GM19023 (cell line): ENCODE data around the gene RNF144A.

Source experiments
- ATAC-seq: cut with Tn5 transposase; IDR thresholded peaks from one replicate; pipeline ENCODE4 v1.9.1; 2021; ENCODE audit warnings: mild to moderate bottlenecking, moderate library complexity; ENCODE audit not compliant: unreplicated experiment

RNF144A gene

DNA sequence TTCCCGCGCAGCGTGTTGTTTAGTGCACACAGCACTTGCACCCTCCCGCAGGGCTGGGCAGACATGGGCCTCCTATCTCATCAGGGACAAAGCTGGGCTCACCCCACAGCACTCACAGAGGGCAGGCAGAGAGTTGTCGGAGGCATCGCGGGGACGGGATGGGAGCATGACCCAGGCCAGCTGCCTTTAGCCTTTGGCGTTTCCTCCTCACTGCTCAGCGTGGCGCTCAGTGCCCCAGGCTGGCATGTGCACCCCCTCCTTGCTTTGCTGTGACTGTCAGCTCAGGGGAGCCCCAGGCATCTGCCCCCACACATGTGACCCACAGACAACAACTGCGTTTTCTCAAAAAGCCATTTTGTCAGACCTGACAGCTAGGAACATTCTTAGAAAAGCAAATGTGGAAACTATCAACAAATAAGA is 101.1 kb downstream of the RNF144A start:
- no peak for ATAC-seq

DNA sequence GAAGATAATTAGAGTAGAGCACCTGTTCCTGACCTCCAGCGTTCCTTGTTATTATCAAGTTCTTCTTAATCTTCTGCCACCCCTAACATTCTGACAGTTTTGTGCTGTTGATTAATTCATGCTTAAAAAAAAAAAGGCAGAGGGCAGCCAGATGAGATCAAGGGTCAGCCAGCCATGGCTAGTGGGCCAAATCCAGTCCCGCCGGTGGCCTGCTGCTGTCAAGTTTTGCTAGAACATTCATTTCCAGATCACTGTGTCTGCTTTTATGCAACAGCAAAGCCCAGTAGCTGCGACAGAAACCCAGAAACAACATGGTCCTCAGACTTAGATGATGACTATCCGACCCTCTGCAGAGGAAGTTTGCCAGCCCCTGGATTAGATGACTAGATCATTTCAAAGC is 101.6 kb downstream of the RNF144A start:
- ATAC-seq: no peak

DNA sequence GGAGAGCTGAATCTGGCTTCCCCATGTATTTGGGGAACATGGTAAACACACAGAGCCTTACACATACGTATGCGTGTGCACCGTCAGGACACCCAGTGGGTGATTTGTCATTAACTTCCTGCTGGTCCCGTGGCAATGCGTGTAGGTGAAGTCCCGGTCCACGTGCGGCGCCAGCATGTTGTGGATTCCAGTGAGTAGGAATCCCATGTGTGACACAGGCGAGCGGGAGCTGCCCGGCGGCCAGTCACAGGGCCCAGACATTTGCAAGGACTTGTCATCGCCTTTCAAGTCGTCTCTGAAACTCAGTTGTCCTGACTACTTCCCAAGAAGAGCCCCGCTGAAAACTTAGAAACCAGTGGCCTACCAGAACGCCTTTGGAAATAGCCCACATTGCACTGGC is 102.0 kb downstream of the RNF144A start:
- no peak for ATAC-seq

DNA sequence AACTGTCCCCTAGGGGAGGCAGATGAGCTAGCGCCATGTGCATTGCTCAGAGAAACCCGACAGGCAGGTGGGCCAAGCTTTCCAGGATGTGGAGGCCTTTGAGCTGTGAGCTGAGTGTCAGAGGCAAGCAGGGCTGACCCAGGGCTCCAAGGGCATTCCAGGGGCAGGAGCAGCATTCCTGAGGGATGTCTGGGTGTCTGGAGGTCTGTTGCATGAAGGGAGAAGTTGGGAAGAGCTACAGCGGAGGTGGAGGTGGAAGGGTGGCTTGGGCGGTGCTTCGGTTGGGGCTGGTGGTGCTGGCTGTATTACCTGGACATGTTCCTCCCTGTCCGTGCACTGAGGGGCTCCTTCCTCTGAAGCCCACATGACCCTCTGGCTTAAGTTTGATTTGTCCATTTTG is 102.8 kb downstream of the RNF144A start:
- no peak for ATAC-seq

DNA sequence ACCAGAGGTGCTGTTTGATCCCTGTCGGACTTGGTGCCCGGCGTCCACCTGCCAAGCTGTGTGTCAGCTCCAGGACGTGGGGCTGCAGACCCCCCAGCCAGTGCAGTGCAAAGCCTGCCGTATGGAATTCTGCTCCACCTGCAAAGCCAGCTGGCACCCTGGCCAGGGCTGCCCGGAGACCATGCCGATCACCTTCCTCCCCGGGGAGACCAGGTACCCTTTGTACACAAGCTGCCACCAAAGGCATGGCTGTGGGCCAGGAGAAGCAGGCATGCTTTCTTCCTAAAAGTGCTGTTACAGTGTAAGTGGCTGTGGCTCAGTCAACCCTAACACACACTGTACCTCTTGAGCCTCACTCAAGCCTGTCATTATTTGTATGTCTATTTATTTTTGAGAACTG is 103.3 kb downstream of the RNF144A start:
- ATAC-seq: no peak

DNA sequence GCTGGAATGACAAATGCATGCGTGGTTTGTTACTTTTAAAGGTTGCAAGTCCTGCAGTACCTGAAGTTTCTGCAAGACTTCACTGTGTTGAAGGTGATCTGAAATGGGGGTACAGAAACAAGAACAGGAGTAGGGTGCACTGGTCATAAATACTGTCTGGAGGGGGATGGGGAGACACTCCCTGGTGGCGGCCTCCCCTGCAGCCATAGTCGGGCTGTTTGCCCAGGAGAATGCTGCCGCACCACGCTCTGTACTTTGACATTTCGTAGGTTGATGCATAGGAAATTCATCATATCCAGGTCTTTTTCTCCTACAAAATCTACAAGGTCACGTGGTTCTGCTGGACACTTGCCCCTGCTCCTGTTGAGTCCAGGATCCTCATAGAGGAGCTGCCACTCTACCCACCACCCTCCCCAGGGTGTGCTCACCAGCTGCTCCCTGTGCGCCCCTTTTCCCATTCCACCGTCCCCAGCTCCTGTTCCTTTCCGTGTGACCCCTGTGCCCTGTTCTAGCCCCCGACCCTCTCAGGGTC is 103.8 kb downstream of the RNF144A start:
- no peak for ATAC-seq

DNA sequence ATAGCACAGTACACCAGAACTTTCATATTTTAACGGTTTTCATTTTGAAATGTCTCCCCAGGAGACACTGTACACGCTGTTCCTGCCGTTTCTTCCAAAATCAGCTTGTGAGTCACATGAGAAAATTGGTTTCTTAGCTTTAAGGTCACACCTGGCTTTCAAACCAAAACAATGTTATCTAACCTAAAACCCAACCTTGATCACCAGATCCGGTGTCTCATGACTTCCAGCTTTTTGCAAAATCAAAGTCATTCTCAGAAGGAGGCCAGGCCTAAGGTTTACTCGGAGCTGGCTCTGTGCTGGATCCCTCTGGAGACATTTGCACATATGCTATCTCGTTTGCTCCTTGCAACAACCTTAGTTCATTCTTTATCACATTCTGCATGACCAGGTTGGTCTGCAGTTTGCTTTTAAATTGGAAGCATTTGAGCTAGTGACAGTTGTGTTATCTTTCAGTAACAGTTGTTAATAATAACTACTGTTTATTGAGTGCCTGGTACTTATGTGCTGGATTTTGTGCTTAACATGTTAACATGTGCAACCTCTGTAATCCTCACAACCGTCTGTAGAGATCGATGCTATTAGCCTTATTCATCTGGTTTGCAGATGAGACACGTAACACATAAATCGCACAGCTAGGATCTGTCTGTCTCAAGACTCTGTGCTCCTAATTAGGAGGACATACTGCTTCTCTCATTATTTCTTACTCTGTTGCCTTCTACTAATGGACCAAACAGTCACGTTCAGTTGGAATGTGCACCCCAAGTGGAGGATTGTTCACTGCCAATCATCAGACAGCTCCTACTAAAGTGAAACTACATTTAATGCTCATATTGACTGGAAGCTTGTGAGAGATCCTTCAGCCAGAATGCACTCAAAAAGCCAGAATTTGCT is 105.5 kb downstream of the RNF144A start:
- ATAC-seq: no peak

DNA sequence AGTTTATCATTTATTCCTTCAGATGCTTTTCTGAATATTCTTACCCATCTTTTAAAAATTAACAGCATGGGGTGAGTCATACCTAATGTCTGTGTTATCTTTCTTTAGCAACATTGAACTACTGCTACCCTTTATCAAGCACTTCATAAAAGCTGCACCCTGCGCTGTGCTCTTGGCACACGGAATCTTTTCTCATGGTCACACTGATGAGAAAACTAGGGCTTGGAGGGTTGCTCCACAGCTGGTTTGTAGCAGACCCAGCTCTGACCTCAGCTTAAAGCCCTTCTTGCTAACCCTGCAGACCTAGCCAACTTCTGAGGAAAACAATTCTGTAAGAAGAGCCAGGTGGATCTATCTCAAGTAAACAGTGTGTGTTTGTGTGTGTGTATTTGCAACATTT is 106.3 kb downstream of the RNF144A start:
- ATAC-seq: no peak

DNA sequence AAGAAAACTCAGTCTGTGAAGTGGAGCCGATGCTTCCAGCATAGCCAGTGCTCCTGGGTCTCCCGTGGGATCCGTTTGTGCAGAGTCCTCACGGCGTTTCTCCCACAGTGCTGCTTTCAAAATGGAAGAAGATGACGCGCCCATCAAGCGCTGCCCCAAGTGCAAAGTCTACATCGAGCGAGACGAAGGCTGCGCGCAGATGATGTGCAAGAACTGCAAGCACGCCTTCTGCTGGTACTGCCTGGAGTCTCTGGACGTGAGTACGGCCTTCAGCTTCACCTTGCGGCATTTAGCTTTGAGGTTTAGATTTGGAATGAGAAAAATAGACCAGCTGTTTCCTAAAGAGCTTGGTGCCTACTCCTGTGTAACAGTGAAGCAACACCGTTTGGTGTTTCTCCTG is 107.0 kb downstream of the RNF144A start:
- ATAC-seq: no peak

DNA sequence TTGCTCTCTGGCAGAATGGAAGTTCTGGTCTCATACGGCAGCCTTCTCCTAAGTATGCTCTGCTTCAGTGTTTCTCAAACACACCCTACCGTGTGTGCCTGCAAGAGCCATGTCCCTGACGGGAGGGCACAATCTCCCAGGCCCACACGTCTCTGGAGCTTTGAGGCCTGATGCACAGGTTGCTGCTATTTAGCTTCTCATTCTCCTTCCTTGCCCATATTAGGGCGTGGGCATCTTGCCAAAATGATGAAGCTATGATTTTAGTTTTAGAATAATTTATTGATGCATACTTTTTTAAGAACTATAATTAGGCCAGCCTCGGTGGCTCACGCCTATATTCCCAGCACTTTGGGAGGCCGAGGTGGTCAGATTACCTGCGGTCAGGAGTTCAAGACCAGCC is 107.9 kb downstream of the RNF144A start:
- ATAC-seq: no peak

DNA sequence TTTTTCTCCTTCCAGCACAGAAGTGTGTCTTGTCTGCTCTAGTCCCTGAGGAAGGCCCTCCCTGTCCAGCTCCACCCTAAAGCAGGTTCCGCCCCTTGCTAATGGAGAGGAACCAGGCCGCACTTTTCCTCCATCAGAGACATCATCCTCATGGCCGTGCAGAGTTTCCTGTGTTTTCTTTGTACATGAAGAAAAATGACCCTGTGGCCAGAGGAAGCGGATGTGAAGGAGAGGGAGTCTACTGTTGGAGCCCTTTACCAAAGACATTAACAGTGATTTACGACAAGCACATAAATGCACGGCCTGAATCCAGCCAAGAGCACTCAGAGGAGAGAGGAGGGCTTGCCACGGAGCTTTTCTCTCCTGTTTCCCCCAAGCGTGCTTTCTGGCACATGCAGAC is 109.5 kb downstream of the RNF144A start:
- ATAC-seq: no peak

DNA sequence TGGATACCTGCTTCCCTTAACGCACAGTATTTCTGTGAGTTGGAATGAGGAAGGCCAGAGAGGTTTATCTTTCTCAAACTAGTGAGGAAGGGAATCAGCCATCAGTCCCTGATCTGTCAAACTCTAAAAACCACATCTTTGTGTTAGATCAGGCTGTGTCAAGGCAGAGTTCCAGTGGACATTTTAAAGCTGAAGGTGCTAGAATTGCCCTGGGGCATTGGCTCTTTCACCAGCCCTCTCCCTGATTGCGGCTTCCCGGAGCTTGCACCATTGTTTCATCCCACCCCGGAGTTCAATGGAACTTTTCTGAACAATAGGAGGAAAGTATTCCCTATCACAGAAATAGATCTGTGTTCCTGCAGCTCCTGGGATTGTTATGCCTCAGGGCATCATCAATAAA is 110.2 kb downstream of the RNF144A start:
- no peak for ATAC-seq

DNA sequence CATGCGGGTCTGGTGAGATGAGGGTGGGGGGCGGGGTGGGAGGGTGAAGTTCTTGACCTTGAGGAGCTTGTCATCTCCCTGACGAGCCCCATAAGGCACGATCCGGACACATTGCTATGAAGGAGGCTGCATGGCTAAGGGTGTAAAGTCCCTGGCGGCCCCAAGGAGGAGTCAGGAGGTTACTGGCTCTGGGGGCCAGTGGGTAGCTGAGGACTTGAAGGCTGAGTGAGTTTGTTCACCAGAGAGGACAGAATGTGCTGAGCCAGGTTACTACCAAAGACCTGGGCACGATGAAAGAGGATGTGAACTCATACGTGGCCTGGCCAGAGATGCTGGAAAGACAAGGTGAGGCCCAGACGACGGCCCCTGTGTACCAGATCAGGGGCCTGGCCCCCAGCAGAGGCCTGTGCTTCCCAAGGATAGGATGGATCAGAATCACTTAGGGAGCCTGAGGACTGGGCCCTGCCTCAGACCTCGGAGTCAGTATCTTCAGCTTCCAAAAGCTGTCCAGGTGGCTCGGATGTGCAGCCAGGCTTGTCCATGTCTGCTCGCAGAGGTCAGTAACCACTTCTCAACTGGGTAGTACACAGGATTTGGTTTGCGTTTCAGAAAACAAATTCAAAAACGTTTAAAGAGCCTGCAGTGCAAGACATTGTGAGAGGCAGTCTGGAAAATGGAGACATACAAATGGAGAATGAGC is 110.9 kb downstream of the RNF144A start:
- ATAC-seq: no peak

DNA sequence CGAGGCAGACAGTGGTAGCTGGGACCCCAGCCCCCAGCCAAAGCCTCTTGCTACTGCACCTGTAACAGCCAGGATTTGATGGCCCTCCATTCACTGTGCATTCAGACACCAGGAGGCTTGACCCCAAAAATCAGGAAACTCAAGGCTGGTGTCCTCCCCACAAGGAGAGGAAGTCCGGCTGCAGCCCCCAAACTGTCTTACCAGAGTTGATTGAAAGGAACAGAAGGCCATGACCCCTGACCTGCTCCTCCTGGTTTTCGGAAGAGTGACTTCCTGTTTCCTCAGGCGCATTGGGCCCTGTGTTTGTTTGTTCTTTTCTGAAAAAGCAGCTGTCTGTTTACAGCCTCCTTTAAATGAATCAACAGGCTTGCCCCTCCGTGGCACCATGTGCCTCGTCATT is 111.6 kb downstream of the RNF144A start:
- ATAC-seq: no peak

DNA sequence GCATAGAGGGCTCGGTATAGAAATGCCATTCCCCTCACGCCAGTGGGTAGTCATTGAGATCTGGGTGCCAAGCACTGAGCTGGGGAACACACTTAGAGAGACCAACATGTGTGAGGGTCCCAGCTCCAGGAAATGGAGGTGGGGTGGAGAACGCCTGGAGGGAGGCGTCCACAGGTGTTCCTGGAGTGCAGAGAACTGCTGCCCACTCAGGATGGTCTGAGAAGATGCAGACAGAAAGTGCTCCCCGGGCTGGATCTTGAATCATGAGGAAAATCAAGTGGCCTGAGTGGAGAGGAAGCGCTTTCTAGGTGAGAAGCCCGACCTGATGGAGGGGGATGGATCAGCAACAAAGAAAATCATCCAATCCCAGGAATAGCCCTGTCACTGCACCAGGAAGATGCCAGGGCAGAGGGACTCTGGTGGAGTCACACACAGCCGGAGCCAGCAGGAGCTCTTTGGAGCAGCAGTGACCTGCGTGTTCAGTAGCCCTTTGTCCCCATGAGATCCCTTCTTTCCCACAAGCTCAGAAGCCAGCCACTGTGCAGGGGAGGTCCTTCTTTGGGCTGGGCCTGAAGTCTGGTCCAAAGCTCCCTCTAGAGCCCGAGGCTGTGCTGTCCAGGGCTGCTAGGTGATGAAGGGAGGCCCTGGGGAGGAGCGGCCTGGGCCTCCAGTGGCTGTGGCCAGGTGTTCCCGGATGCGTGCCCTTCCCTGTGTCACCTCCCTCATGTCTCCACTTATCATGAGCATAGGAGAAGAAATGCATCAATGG is 112.3 kb downstream of the RNF144A start:
- ATAC-seq: no peak

DNA sequence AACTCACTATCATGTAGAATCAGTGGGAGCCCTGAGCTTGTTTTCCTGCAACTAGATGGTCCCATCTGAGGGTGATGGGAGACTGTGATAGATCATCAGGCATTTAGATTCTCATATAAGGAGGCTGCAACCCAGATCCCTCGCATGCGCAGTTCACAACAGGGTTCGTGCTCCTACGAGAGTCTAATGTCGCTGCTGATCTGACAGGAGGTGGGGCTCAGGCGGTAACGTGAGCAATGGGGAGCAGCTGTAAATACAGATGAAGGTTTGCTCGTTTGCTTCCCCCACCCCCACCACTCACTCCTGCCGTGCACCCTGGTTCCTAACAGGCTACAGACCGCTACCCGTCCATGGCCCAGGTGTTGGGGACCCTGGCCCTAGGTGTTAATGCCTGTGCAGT is 113.6 kb downstream of the RNF144A start:
- no peak for ATAC-seq

DNA sequence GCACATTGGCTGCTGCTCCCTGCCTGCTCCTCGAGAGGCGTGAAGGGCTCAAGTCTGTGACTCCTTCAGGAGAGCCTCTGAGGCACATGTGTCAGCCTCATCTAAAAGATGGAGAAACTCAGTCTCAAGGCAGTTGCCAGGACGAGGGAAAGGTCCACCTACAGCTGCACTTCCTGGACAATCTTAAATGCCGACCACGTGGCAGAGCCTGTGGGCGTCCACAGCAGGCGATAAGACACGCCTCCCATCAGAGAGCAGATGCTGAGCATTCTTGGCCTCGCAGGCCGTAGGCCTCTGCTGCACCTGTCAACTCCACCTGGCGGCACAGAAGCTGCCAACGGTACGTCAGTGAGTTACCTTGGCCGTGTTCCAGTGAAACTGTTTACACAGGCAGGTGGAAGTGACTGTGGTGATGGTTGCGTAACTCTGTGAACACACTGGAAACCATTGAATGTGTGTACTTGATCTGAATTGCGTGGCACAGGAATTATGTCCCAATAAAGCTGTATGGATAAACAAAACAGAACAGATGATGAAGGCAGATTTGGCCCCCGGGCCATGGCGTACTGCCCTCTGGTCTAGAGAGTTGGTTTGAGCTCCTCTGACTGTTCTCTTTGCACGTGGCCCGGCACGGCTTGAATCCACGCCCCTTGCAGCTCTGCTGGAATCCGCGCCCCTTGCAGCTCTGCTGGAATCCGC is 114.5 kb downstream of the RNF144A start:
- ATAC-seq: no peak

DNA sequence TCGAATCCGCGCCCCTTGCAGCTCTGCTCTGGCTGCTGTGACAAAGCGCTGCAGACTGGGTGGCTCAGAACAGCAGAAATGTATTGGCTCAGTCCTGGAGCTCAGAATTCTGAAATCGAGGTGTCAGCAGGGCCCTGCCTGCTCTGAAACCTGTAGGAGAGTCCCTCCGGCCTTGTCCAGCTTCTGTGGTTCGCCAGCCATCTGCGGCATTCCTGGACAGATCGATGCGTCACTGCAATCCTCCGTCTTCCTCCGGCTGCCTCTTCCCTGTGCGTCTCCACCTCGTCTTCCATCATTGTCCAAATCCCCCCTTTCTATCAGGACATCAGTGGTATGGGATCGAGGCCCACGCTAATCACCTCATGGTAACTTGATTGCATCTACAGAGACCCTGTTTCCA is 115.2 kb downstream of the RNF144A start:
- no peak for ATAC-seq

DNA sequence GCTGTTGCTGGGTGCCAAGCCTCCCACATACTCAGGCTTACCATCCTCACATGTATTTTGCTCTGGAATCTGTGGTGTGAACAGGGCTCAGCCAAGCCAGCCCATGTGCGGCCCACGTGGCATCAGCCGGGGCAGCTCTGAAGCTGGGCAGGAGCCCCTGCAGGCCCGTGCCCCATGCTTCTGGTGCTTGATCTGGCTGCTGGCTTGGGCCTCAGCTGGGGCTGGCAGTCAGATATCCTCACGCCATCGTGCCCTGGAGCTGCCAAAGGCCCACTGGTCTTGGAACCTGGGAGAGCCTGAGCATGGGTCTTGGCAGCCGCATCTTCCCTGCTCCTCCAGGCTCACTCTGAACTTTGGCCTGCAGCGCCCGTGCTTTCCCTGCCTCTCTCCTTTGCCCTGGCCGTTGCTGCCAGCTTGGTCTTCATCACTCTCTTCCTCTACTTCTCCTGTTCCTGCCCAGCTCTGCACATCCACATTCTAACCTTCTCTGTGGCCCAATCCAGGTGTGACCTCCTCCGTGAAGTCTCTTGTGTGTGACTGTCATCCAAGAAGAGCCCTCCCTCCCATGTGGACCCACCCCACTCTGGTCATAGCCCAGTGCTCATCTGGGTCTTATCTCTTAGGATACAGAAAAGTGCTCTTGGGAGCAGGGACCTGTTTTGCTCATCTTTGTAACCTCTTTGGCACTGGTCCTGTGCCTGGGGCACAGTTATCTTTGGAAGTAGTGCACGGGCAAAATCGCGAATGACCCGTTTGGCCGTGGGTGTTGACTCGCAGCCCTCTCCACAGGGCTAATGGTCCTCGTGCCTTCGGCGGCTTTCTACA is 116.1 kb downstream of the RNF144A start:
- no peak for ATAC-seq

DNA sequence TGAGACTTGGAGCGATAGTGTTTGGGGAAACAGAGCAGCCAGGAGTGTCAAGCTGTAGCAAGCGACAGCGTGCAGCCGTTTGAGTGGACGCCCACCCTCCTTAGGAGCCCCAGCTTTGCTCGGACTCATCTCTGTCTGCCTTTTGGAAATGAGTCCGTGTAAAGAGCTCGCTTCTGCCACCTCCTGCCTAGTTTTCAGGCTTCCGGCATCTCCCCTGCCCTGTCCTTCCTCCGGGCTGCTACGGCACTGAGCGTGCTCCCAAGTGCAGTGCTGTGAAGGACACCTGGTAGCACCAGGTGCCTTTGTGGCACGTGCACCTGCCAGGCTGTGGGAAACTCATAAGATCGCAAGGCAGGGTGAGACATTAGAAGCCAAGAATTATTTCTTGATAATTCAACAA is 117.1 kb downstream of the RNF144A start:
- no peak for ATAC-seq
